NCI-H2196 treated with DMSO at 0.1 percent for 48 hours (cell line): ENCODE measurements around the gene CHM.

Experiments used
- DNase-seq: peaks from one replicate; lab custom pipeline; 2025; ENCODE audit not compliant: unreplicated experiment; lab: John Stamatoyannopoulos, UW

The CHM gene

GRCh38 chrX:85914431-85914830 is 132.9 kb downstream of the CHM start:
- DNase-seq: no peak

GRCh38 chrX:85907316-85907715 is 140.0 kb downstream of the CHM start:
- DNase-seq: no peak

GRCh38 chrX:85906399-85906798 is 141.0 kb downstream of the CHM start:
- DNase-seq: no peak

GRCh38 chrX:85905851-85906250 is 141.5 kb downstream of the CHM start:
- DNase-seq: no peak

- DNase-seq: no peak
Measured at GRCh38 chrX:85903692-85904471, 143.5 kb downstream of the CHM start.

- DNase-seq: no peak
Measured at GRCh38 chrX:85897362-85898126, 149.8 kb downstream of the CHM start.

- DNase-seq: no peak
Measured at GRCh38 chrX:85882601-85883000, 164.8 kb downstream of the CHM start.

- DNase-seq: no peak
Measured at GRCh38 chrX:85870585-85870984, 176.8 kb downstream of the CHM start.

GRCh38 chrX:85865324-85865723 is 182.0 kb downstream of the CHM start:
- no peak for DNase-seq

- DNase-seq: no peak
Measured at GRCh38 chrX:85859426-85859825, 187.9 kb downstream of the CHM start.

- no peak for DNase-seq
Measured at GRCh38 chrX:85851418-85851817, 195.9 kb downstream of the CHM start.

GRCh38 chrX:85836868-85837267 is 210.5 kb downstream of the CHM start:
- no peak for DNase-seq

- no peak for DNase-seq
Measured at GRCh38 chrX:85828771-85829170, 218.6 kb downstream of the CHM start.

GRCh38 chrX:85815203-85815751 is 232.1 kb downstream of the CHM start:
- no peak for DNase-seq
